HG02763 (cell line): ENCODE measurements around the gene DOCK3.
"Not testable (repeated sequence)": the region's sequence is repeated elsewhere in the genome, so short reads cannot be mapped to it uniquely, and the experiment has no call there.

Source experiments
- ATAC-seq: cut with Tn5 transposase; IDR thresholded peaks from one replicate; pipeline ENCODE4 v1.9.1; 2021; ENCODE audit warnings: mild to moderate bottlenecking, moderate library complexity; ENCODE audit not compliant: unreplicated experiment

DOCK3 gene

GRCh38 chr3:50649451-50649931 lies 25.2 kb upstream of the DOCK3 start:
- no peak for ATAC-seq

DNA sequence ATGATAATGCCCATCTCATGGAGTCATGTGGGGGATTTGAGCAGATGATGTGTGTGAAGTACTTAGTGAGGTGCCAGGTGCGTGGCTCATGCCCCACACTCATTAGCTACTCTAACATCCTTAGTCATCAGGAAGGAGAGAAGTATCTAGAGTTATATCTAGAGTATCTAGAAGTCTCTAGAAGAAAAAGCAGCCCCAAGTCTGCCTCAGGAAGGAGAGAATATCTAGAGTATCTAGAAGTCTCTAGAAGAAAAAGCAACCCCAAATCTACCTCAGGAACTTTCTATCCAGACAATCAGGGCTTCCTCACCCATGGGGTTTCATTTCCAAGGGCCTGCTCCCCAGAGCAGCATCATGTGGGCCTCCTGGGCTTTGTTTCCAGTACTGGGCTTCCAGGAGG lies 24.7 kb upstream of the DOCK3 start:
- no peak for ATAC-seq

GRCh38 chr3:50651445-50651844 lies 23.3 kb upstream of the DOCK3 start:
- no peak for ATAC-seq

DNA sequence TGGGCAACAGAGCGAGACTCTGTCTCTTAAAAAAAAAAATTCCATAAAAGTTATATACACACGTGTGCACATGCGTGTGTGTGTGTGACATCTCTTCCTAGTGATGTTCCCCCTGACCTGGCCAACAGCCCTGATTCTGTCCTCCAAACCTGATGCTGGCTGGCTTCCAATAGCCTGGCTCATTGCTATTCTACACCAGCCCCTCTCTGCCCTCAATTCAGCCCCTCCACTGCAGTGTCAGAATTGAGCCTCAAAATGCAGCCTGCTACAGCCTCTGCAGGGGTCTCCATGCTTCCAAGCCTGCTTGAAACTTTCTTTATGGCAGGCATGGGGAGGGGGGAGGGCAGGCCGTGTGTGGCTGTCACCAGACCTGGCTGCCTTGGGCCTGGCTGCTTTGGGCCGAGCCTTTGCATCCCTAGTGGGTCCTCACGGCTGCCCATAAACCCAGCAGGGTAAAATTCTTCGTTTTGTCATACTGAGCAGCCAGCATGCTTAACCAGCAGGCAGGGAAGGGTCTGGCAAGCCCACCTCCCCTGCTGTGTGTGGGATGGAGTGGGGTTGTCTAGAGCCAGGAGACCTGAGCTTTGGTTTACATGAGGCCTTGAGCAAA lies 22.7 kb upstream of the DOCK3 start:
- ATAC-seq = no peak

DNA sequence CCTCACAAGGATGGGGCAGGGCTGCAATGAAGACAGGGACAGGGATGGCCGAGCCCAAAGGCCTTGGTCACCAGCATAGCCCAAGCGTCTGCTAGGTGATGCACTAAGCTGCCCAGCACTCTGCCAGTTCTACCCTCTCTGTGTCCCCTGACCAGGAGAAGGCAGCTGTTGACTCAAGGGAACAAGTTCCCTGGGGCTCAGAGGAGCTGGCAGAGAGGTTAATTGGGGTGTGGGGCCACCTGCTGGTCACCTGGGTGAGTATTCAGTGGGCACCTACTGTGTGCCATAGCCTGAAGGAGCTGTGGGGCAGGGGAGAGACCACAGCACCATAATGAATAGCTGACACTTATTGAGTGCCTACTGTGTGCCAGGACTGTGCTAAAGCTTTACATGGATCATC lies 22.0 kb upstream of the DOCK3 start:
- no peak for ATAC-seq

DNA sequence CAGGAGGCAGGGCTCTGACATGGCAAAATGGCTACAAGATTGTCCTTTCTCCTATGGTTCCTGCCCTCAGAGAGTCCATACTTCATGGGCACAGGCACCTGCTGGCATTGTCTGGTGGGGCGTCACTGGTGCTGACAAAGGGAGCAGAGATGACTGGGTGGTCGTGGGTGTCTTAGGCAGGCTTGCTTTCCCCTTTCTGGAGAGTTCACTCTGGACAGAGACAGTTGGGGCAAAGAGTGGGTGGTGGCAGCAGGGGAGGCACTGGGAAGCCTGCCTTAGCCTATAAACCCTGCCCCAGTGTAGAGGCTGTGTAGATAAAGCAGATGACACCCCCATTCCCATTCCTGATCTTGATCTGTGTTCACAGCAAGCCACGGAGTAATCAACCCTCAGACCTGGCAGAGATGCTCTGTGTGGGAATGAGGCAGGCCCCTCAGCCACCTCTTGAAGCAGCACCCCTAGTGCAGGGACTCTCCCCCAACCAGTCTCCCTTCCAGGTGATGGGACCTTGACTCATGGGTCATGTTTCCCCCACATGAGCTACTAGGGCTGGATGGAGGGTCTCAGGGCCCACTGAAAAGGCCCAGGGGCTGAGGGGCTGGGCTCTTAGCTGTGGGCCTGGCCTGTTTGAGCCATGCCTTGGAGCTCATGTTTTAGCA lies 20.7 kb upstream of the DOCK3 start:
- no peak for ATAC-seq

GRCh38 chr3:50655009-50655830 lies 19.5 kb upstream of the DOCK3 start:
- no peak for ATAC-seq

- ATAC-seq = no peak
These were observed 18.1 kb upstream of the DOCK3 start for GRCh38 chr3:50656417-50657195.

GRCh38 chr3:50657407-50657806 lies 17.3 kb upstream of the DOCK3 start:
- no peak for ATAC-seq

DNA sequence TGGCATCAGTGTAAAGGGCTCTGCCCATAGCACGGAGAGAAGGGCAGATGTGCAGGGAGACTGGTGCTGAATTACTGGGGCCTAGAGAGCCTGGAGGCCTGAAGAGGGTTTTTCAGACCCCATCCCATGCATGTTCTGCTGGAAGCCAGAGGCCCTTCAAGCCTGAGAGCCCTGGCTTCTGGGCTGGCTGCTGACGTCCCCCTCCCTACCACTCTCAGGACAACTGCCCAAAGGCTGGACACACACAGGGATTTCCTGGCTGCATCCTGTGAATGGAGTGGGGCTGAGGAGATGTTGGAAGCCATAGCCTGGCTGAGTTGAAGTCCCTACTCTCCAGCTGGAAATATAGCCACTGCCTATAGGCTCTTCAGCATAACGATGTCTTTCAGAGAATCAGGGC lies 16.9 kb upstream of the DOCK3 start:
- ATAC-seq = no peak

GRCh38 chr3:50658416-50658815 lies 16.3 kb upstream of the DOCK3 start:
- no peak for ATAC-seq

DNA sequence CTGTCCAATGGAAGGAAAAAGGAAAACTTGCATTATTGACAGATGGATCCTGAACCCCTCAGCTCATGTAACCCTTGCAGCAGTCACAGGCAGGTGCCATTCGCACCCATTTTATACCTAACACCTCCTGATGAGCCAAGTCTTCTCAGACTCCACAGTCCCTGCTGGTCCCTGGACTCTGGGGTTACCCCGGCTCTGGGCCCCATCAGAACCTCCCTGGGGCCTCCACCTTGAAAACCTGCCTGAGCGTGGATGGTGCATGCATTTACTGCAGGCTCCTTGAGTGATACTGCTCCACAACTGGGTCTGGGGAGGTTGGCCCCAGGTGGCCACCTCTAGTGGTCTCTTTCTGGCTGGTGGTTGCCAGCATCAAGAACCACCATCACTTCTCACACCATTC lies 15.9 kb upstream of the DOCK3 start:
- ATAC-seq = no peak

DNA sequence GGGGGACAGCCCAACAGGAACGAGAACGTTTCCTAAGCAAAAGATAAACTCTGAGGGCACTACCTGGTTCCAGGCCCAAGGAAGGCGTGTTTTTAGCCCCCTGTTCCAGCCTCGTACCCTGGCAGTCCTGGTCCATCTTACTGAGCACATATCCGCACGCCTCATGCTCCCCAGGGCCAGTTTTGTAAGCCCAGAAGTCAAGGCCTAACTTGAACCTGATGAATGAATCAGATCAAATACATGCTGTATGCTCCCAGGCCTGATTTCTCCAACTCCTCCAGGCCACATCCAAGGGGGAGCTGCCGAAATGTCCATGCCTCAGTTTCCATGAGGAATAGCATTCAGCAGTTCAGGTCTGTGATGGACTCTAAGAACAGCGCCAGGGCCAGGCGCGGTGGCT lies 14.3 kb upstream of the DOCK3 start:
- no peak for ATAC-seq

GRCh38 chr3:50661321-50661837 lies 13.3 kb upstream of the DOCK3 start:
- no peak for ATAC-seq

GRCh38 chr3:50662408-50662807 lies 12.3 kb upstream of the DOCK3 start:
- ATAC-seq = no peak

DNA sequence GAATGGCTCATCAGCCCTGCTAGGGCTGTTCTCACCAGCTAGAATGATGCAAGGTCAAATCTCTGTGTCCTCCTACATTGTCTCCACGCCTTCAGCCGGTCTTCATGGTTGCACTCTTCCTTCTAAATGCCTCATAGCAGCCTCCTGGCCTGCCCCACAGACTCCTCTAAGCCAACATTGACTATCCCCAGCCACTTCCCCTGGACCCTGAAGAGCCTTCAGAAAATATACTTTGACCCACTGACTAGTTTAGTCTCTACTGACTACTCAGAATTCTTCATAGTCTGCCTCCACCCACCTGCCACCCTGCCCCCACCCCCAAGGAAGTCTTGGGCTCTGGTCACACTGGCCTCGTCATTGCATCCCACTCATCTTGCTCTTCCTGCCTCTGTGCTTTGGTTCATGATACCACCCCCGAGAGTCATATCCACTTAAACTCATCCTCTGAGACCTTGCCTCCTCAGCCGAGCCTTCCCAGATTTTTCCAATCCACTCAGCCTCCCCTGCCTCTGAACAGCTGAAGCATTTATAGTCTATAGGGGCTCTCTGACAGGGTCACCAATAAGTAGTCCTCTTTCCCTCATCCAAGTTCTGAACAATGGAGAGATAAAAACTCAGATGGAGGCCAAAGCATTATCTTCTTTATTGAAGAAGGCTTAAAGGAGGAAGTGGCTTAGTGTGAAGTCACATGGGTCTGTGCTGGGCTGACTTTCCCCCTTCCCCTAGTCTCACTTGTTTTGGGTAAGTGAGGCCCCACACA lies 9.5 kb upstream of the DOCK3 start:
- ATAC-seq = no peak

DNA sequence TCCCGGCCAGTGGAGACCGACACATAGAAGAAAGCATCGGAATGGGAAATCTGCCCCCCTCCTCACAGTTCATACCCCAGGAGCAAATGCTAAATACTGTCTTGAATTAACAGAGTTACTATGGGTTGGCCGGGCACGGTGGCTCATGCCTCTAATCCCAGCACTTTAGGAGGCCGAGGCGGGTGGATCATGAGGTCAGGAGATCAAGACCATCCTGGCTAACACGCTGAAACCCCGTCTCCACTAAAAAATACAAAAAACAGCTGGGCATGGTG lies 8.9 kb upstream of the DOCK3 start:
- not testable (repeated sequence) for ATAC-seq

GRCh38 chr3:50666837-50667236 lies 7.9 kb upstream of the DOCK3 start:
- ATAC-seq = no peak

GRCh38 chr3:50671331-50671730 lies 3.4 kb upstream of the DOCK3 start:
- no peak for ATAC-seq

DNA sequence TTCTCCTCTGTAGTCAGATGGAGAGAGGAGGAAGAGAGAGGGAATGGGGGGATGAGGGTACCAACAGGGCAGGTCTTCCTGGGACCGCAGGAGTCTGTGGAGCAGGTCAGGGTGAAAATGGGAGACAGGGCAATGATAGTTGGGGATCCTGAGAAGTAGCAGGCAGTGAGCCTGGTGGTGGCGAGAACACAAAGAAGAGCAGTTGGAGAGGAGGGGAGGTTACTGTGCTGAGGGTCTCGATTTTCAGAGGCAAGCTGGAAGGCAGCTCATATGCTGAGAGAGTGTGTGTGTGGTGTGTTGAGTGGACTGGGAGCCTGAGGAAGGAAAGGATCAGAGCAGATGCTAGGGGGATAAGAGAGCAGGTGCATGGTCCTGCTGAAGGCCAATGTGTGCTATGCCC lies 2.1 kb upstream of the DOCK3 start:
- ATAC-seq = no peak

GRCh38 chr3:50673931-50674330 lies 796 bp upstream of the DOCK3 start:
- ATAC-seq = no peak
